HG03045 (cell line): ENCODE results near the gene TMEM132D.
"Not testable (repeated sequence)": the region's sequence is repeated elsewhere in the genome, so short reads cannot be mapped to it uniquely, and the experiment has no call there.

Experiments used
- ATAC-seq: cut with Tn5 transposase; IDR thresholded peaks from one replicate; pipeline ENCODE4 v1.9.1; 2021; ENCODE audit warnings: mild to moderate bottlenecking, moderate library complexity; ENCODE audit not compliant: unreplicated experiment

TMEM132D gene

GRCh38 chr12:129080391-129080790, 823.4 kb downstream of the TMEM132D start:
- no peak for ATAC-seq

GRCh38 chr12:129079719-129080118, 824.1 kb downstream of the TMEM132D start:
- no peak for ATAC-seq

- ATAC-seq = no peak
These were observed 827.1 kb downstream of the TMEM132D start for GRCh38 chr12:129076441-129077320.

- ATAC-seq = no peak
These were observed 828.2 kb downstream of the TMEM132D start for GRCh38 chr12:129075460-129076208.

- no peak for ATAC-seq
These were observed 829.4 kb downstream of the TMEM132D start for GRCh38 chr12:129074379-129074778.

GRCh38 chr12:129073157-129073915, 830.5 kb downstream of the TMEM132D start:
- ATAC-seq = no peak

- ATAC-seq = no peak
These were observed 832.5 kb downstream of the TMEM132D start for GRCh38 chr12:129071362-129071761.

- ATAC-seq = no peak
These were observed 833.9 kb downstream of the TMEM132D start for GRCh38 chr12:129069886-129070285.

- ATAC-seq = no peak
These were observed 835.1 kb downstream of the TMEM132D start for GRCh38 chr12:129068684-129069083.

GRCh38 chr12:129067491-129067890, 836.3 kb downstream of the TMEM132D start:
- no peak for ATAC-seq

GRCh38 chr12:129064209-129064855, 839.5 kb downstream of the TMEM132D start:
- ATAC-seq = no peak

GRCh38 chr12:129063600-129063999, 840.2 kb downstream of the TMEM132D start:
- ATAC-seq = no peak

GRCh38 chr12:129053232-129053631, 850.6 kb downstream of the TMEM132D start:
- ATAC-seq = no peak

- no peak for ATAC-seq
These were observed 851.5 kb downstream of the TMEM132D start for GRCh38 chr12:129052373-129052772.

GRCh38 chr12:129049917-129050316, 853.9 kb downstream of the TMEM132D start:
- no peak for ATAC-seq

GRCh38 chr12:129043334-129043733, 860.5 kb downstream of the TMEM132D start:
- ATAC-seq = not testable (repeated sequence)

GRCh38 chr12:129036135-129036534, 867.7 kb downstream of the TMEM132D start:
- no peak for ATAC-seq

- no peak for ATAC-seq
These were observed 869.1 kb downstream of the TMEM132D start for GRCh38 chr12:129034558-129035289.

- no peak for ATAC-seq
These were observed 875.0 kb downstream of the TMEM132D start for GRCh38 chr12:129028844-129029243.

- ATAC-seq = no peak
These were observed 878.8 kb downstream of the TMEM132D start for GRCh38 chr12:129025055-129025454.
